ENCODE data around the gene MOSPD2. TPM values are rescaled to one million over a fixed set of nuclear protein-coding genes. Genes with fewer than 3 reads are reported as not detected.

The MOSPD2 gene
- total RNA-seq, 4 donors from 2014 or later: 2.8 to 11.0 (median 3.3) TPM

DNA sequence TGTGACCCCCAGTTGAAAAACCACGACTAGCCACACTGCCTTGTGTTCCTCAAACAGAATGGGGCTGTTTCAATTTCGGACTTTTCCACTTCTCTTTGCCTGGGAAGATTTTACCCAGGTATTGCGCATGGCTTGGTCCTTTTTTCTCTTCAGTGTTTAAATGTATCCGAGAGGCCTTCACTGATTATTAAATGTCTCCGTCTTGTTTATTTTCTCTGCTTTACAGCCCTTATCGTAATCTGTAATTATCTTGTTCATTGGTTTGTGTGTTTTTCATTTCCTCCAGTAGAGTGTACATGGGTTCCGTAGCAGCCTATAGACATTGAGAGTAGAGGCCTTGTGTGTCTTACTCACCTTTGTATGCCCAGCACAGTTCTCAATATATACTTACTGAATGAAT, 2.4 kb downstream of the MOSPD2 start:
- in situ Hi-C loops (cut with MboI; ENCODE audit: low sequenced_read_pairs in 4 of 4) (no loop called here), intact Hi-C loops (cut with DNase I; ENCODE audit: low total_unique reads) (no loop called here)
- Histone ChIP-seq H3K4me3 (no peak overlapping the region), H3K36me3 (no peaks in the 10 kb centered on the region), H3K27ac (no peak overlapping the region), H3K9me3 (no peaks in the 10 kb centered on the region), H3K4me1 (no peaks in the 10 kb centered on the region), H3K27me3 (no peaks in the 10 kb centered on the region)
- DNase-seq (no peak), ATAC-seq (no peak)
- no peak for TF ChIP-seq POLR2A (IDR thresholded peaks at IDR 0.05)
- TF ChIP-seq, protein P1, sequence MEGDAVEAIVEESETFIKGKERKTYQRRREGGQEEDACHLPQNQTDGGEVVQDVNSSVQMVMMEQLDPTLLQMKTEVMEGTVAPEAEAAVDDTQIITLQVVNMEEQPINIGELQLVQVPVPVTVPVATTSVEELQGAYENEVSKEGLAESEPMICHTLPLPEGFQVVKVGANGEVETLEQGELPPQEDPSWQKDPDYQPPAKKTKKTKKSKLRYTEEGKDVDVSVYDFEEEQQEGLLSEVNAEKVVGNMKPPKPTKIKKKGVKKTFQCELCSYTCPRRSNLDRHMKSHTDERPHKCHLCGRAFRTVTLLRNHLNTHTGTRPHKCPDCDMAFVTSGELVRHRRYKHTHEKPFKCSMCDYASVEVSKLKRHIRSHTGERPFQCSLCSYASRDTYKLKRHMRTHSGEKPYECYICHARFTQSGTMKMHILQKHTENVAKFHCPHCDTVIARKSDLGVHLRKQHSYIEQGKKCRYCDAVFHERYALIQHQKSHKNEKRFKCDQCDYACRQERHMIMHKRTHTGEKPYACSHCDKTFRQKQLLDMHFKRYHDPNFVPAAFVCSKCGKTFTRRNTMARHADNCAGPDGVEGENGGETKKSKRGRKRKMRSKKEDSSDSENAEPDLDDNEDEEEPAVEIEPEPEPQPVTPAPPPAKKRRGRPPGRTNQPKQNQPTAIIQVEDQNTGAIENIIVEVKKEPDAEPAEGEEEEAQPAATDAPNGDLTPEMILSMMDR (IDR thresholded peaks at IDR 0.05 in 4 of 5, conservative IDR thresholded peaks at IDR 0.05 in 1 of 5): no peak

DNA sequence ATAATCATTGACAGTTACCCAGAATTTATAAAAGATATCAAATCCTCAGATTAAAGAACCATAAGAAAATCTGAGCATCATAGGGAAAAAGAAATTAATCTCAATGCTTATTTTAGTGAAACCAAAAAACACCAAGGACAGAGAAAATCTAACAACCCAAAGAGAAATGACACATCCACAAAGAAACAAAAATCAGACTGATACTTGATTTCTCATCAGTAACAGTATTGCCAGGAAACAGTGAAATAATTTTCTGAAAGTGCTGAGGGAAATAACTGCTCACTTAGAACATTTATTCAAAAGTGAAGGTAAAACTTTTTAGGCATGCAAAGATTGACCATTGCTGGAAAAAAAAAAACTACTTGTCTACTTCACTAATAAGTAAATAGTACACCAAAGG, 10.6 kb downstream of the MOSPD2 start:
- Histone ChIP-seq H3K36me3 (no peaks in the 10 kb centered on the region), H3K9me3 (no peaks in the 10 kb centered on the region), H3K27ac (no peak overlapping the region), H3K27me3 (no peaks in the 10 kb centered on the region), H3K4me3 (no peak overlapping the region), H3K4me1 (no peaks in the 10 kb centered on the region)
- TF ChIP-seq, protein P1 (IDR thresholded peaks at IDR 0.05 in 4 of 5, conservative IDR thresholded peaks at IDR 0.05 in 1 of 5): no peak
- no peak for TF ChIP-seq POLR2A (IDR thresholded peaks at IDR 0.05)
- no peak for ATAC-seq
- intact Hi-C loops (cut with DNase I; ENCODE audit: low total_unique reads): no loop called here
- DNase-seq: no peak
- in situ Hi-C loops (cut with MboI; ENCODE audit: low sequenced_read_pairs in 4 of 4): no loop called here

DNA sequence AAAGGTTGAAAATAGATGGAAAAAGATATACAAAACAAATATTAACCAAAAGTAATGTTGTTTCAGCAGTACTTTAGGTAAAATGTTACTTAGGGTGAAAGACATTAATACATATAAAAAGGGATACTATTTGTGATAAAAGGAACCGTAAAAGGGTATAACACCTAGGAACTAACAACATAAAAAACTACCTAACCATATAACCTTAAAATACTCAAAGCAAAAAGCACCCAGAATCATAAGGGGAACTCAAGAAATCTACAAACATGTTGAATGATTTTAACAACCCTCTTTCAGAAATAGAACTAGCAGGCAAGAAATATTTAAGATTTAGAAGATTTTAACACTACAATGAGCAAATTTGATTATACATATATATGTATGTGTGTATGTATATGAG, 11.5 kb downstream of the MOSPD2 start:
- H3K36me3 ChIP-seq: no peaks in the 10 kb centered on the region
- intact Hi-C loops (cut with DNase I; ENCODE audit: low total_unique reads): no loop called here
- no peak for ATAC-seq
- no peak overlapping the region for H3K27ac ChIP-seq
- no peaks in the 10 kb centered on the region for H3K27me3 ChIP-seq
- in situ Hi-C loops (cut with MboI; ENCODE audit: low sequenced_read_pairs in 4 of 4): no loop called here
- no peak overlapping the region for H3K4me3 ChIP-seq
- TF ChIP-seq, protein P1 (IDR thresholded peaks at IDR 0.05 in 4 of 5, conservative IDR thresholded peaks at IDR 0.05 in 1 of 5): no peak
- no peaks in the 10 kb centered on the region for H3K4me1 ChIP-seq
- H3K9me3 ChIP-seq: no peaks in the 10 kb centered on the region
- DNase-seq: no peak

DNA sequence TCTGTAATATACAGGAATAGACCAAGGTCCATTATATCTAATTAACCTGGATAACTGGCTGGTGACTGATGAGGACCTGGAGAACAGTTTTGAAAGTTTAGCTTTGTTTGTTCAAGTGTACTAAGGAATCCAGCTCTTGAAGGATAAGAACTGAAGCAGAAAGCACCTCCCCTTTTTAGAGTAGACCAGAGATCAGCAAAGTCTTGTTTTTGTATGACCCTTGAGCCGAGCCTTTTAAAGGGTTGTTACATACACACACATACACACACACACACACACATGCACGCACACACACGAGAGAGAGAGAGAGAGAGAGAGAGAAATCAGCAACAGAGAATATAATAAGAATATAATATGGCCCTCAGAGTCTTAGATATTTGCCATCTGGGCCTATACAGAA, 13.0 kb downstream of the MOSPD2 start:
- TF ChIP-seq, protein P1 (IDR thresholded peaks at IDR 0.05 in 4 of 5, conservative IDR thresholded peaks at IDR 0.05 in 1 of 5): no peak
- TF ChIP-seq POLR2A (IDR thresholded peaks at IDR 0.05): no peak
- H3K27me3 ChIP-seq: no peaks in the 10 kb centered on the region
- in situ Hi-C loops (cut with MboI; ENCODE audit: low sequenced_read_pairs in 4 of 4) (no loop called here), intact Hi-C loops (cut with DNase I; ENCODE audit: low total_unique reads) (no loop called here)
- H3K9me3 ChIP-seq: no peaks in the 10 kb centered on the region
- no peak overlapping the region for H3K27ac ChIP-seq
- ATAC-seq: no peak
- H3K4me1 ChIP-seq: no peaks in the 10 kb centered on the region
- H3K4me3 ChIP-seq: no peak overlapping the region
- DNase-seq: no peak
- H3K36me3 ChIP-seq: no peaks in the 10 kb centered on the region

DNA sequence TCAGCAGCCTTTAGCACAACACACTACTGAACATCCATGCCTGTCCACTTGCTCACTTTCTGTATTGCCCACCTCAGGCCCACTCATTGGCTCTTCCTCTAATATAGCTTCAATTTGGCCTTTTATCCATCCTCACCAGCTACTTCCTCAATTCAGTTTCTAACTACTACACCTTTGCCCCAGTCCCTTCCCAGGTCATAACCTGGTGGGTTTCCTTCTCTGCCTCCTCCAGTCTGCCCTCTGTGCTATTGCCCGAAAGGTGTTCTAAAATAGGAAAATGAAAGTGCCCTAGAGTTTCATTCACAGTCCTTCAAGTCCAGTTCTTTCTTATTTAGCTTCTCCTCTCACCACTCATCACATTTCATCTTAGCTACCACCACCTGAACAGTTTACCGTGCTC, 23.1 kb downstream of the MOSPD2 start:
- intact Hi-C loops (cut with DNase I; ENCODE audit: low total_unique reads) (no loop called here), in situ Hi-C loops (cut with MboI; ENCODE audit: low sequenced_read_pairs in 4 of 4) (no loop called here)
- no peak for TF ChIP-seq POLR2A (IDR thresholded peaks at IDR 0.05)
- TF ChIP-seq, protein P1 (IDR thresholded peaks at IDR 0.05 in 4 of 5, conservative IDR thresholded peaks at IDR 0.05 in 1 of 5): no peak
- ATAC-seq (no peak), DNase-seq (no peak)
- Histone ChIP-seq H3K9me3 (no peaks in the 10 kb centered on the region), H3K27ac (no peak overlapping the region), H3K4me1 (no peaks in the 10 kb centered on the region), H3K27me3 (no peaks in the 10 kb centered on the region), H3K4me3 (no peak overlapping the region), H3K36me3 (no peaks in the 10 kb centered on the region)

Measured in gastrocnemius medialis (tissue), 4 donors.